ENCODE measurements around the gene CFAP206. TPM values are rescaled to one million over a fixed set of nuclear protein-coding genes. Genes with fewer than 3 reads are reported as not detected.

CFAP206 gene
- total and polyA plus RNA-seq, 7 experiments from 2014 or later = not detected

DNA sequence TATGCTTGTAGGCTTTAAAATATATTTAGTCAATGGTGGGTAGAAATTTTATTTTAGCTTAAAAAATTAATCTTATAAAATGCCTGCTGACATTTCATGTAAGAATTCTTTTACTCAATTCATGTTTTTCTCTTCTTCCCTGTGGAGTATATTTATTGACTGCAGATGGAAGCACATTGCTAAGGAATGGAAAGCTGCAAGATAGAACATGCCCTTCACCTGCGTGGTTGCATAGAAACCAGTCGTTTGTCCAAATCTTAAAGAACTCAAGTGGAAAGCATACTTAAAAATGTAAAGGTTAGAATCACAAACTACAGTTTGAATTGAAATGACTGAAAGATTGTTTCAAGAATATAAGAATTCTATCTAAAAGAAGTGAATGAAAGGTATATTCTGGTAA lies 32.5 kb upstream of the CFAP206 start:
- Mint-ChIP-seq H3K27me3 (no peaks in the 10 kb centered on the region), H3K36me3 (peaks cover 0 to 19% (median 11%) of the 10 kb centered on the region in 5 donors), H3K27ac (no peak overlapping the region), H3K4me3 (no peak overlapping the region), H3K4me1 (peaks cover 0 to 3% (median 0%) of the 10 kb centered on the region in 7 donors), H3K9me3 (peaks cover 0 to 1% (median 0%) of the 10 kb centered on the region in 11 donors)
- ChIA-PET CTCF (no interaction called here), POLR2A (no interaction called here)
- Histone ChIP-seq H3K4me3 (ENCODE audit: low read length) (no peak overlapping the region), H3K27ac (ENCODE audit: low read depth, low read length) (no peak overlapping the region), H3K27me3 (ENCODE audit: control insufficient read depth in 2 of 2, insufficient read depth in 2 of 2, low read length in 2 of 2) (no peaks in the 10 kb centered on the region), H3K4me1 (ENCODE audit: control insufficient read depth in 2 of 2, insufficient read depth in 2 of 2, low read length in 2 of 2) (no peaks in the 10 kb centered on the region), H3K9me3 (ENCODE audit: control insufficient read depth in 2 of 3, low read length in 3 of 3) (no peaks in the 10 kb centered on the region), H3K36me3 (ENCODE audit: control insufficient read depth in 2 of 3, insufficient read depth in 3 of 3, low read length in 3 of 3) (no peaks in the 10 kb centered on the region)
- DNase-seq (no peak), ATAC-seq (no peak)
- intact Hi-C loops (cut with micrococcal nuclease) = no loop called here

GRCh38 chr6:87376643-87377042 lies 31.1 kb upstream of the CFAP206 start:
- Mint-ChIP-seq H3K4me1 (peaks cover 0 to 3% (median 0%) of the 10 kb centered on the region in 7 donors), H3K36me3 (peaks cover 0 to 19% (median 11%) of the 10 kb centered on the region in 5 donors), H3K27ac (no peak overlapping the region), H3K9me3 (peaks cover 0 to 1% (median 0%) of the 10 kb centered on the region in 11 donors), H3K4me3 (no peak overlapping the region), H3K27me3 (no peaks in the 10 kb centered on the region)
- Histone ChIP-seq H3K27ac (ENCODE audit: low read depth, low read length) (no peak overlapping the region), H3K4me3 (ENCODE audit: low read length) (no peak overlapping the region), H3K4me1 (ENCODE audit: control insufficient read depth in 2 of 2, insufficient read depth in 2 of 2, low read length in 2 of 2) (no peaks in the 10 kb centered on the region), H3K36me3 (ENCODE audit: control insufficient read depth in 2 of 3, insufficient read depth in 3 of 3, low read length in 3 of 3) (no peaks in the 10 kb centered on the region), H3K9me3 (ENCODE audit: control insufficient read depth in 2 of 3, low read length in 3 of 3) (no peaks in the 10 kb centered on the region), H3K27me3 (ENCODE audit: control insufficient read depth in 2 of 2, insufficient read depth in 2 of 2, low read length in 2 of 2) (no peaks in the 10 kb centered on the region)
- ChIA-PET CTCF (no interaction called here), POLR2A (no interaction called here)
- intact Hi-C loops (cut with micrococcal nuclease) = no loop called here
- DNase-seq = no peak
- ATAC-seq = no peak

- no peaks in the 10 kb centered on the region for H3K27me3 ChIP-seq (ENCODE audit: control insufficient read depth in 2 of 2, insufficient read depth in 2 of 2, low read length in 2 of 2)
- POLR2A ChIA-PET = no interaction called here
- H3K36me3 ChIP-seq (ENCODE audit: control insufficient read depth in 2 of 3, insufficient read depth in 3 of 3, low read length in 3 of 3) = no peaks in the 10 kb centered on the region
- peaks cover 0 to 3% (median 0%) of the 10 kb centered on the region in 7 donors for H3K4me1 Mint-ChIP-seq
- no peak for DNase-seq
- H3K27ac ChIP-seq (ENCODE audit: low read depth, low read length) = no peak overlapping the region
- peaks cover 0 to 15% (median 7%) of the 10 kb centered on the region in 5 donors for H3K36me3 Mint-ChIP-seq
- intact Hi-C loops (cut with micrococcal nuclease) = no loop called here
- H3K4me3 ChIP-seq (ENCODE audit: low read length) = no peak overlapping the region
- H3K9me3 ChIP-seq (ENCODE audit: control insufficient read depth in 2 of 3, low read length in 3 of 3) = no peaks in the 10 kb centered on the region
- no peak overlapping the region for H3K4me3 Mint-ChIP-seq
- H3K9me3 Mint-ChIP-seq = peaks cover 0 to 1% (median 0%) of the 10 kb centered on the region in 11 donors
- H3K27ac Mint-ChIP-seq = no peak overlapping the region
- H3K4me1 ChIP-seq (ENCODE audit: control insufficient read depth in 2 of 2, insufficient read depth in 2 of 2, low read length in 2 of 2) = no peaks in the 10 kb centered on the region
- H3K27me3 Mint-ChIP-seq = no peaks in the 10 kb centered on the region
- ATAC-seq = no peak
- CTCF ChIA-PET = no interaction called here
Measured at GRCh38 chr6:87378947-87379346, 28.8 kb upstream of the CFAP206 start.

DNA sequence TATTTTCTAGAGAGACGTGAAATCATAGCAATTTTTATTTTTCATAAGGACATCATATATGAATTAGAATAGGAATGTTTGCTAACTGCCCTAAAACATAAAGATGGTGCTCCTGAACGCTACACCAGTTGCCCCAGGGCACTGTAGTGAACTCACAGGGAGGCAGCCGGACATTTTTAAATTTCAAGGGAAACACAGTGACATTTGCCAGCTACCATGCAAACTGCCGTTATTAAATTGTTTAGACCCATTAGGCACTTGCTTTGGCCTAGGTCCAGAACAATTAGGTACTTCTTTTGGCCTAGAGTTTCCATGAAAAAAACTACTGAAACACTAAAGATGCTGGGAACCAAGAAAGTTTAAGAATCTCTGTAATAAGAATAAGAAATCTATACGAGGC lies 24.9 kb upstream of the CFAP206 start:
- ATAC-seq (no peak), DNase-seq (no peak)
- Histone ChIP-seq H3K9me3 (ENCODE audit: control insufficient read depth in 2 of 3, low read length in 3 of 3) (no peaks in the 10 kb centered on the region), H3K36me3 (ENCODE audit: control insufficient read depth in 2 of 3, insufficient read depth in 3 of 3, low read length in 3 of 3) (no peaks in the 10 kb centered on the region), H3K27ac (ENCODE audit: low read depth, low read length) (no peak overlapping the region), H3K4me1 (ENCODE audit: control insufficient read depth in 2 of 2, insufficient read depth in 2 of 2, low read length in 2 of 2) (no peaks in the 10 kb centered on the region), H3K27me3 (ENCODE audit: control insufficient read depth in 2 of 2, insufficient read depth in 2 of 2, low read length in 2 of 2) (no peaks in the 10 kb centered on the region), H3K4me3 (ENCODE audit: low read length) (no peak overlapping the region)
- no peak overlapping the region for H3K4me3 Mint-ChIP-seq
- peaks cover 0 to 8% (median 4%) of the 10 kb centered on the region in 5 donors for H3K36me3 Mint-ChIP-seq
- no peak overlapping the region for H3K27ac Mint-ChIP-seq
- no peaks in the 10 kb centered on the region for H3K27me3 Mint-ChIP-seq
- CTCF ChIA-PET = no interaction called here
- no peaks in the 10 kb centered on the region for H3K9me3 Mint-ChIP-seq
- intact Hi-C loops (cut with micrococcal nuclease) = no loop called here
- POLR2A ChIA-PET = no interaction called here
- peaks cover 0 to 3% (median 0%) of the 10 kb centered on the region in 7 donors for H3K4me1 Mint-ChIP-seq

DNA sequence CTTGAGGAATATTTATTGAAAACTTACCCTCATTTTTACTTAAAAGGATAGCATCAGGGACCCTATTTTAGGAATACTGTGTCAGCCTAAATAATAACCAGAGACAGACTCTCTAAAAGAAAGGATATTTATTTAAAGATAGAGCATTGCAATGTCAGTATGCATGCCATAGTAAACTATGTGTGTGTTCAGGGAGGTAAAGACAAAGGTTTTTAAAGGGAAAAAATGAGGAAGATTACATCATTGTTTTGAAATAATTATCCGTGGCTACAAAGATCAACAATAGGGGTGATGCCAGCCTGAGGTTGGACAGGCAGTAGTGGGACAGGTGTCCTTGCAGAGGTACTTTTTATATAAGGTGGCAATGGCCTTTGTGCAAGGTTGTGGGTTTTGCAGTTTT lies 23.7 kb upstream of the CFAP206 start:
- no peak overlapping the region for H3K4me3 ChIP-seq (ENCODE audit: low read length)
- CTCF ChIA-PET = no interaction called here
- H3K27me3 ChIP-seq (ENCODE audit: control insufficient read depth in 2 of 2, insufficient read depth in 2 of 2, low read length in 2 of 2) = no peaks in the 10 kb centered on the region
- intact Hi-C loops (cut with micrococcal nuclease) = no loop called here
- peak overlapping the region in 1 of 9 donors; percentile 14 for H3K27ac Mint-ChIP-seq
- no peak overlapping the region for H3K4me3 Mint-ChIP-seq
- DNase-seq (no peak), ATAC-seq (no peak)
- H3K9me3 Mint-ChIP-seq = no peaks in the 10 kb centered on the region
- H3K36me3 Mint-ChIP-seq = peaks cover 0 to 4% (median under 1%) of the 10 kb centered on the region in 5 donors
- H3K9me3 ChIP-seq (ENCODE audit: control insufficient read depth in 2 of 3, low read length in 3 of 3) = no peaks in the 10 kb centered on the region
- H3K27me3 Mint-ChIP-seq = no peaks in the 10 kb centered on the region
- no peaks in the 10 kb centered on the region for H3K4me1 ChIP-seq (ENCODE audit: control insufficient read depth in 2 of 2, insufficient read depth in 2 of 2, low read length in 2 of 2)
- no peaks in the 10 kb centered on the region for H3K36me3 ChIP-seq (ENCODE audit: control insufficient read depth in 2 of 3, insufficient read depth in 3 of 3, low read length in 3 of 3)
- no peaks in the 10 kb centered on the region for H3K4me1 Mint-ChIP-seq
- POLR2A ChIA-PET = no interaction called here
- H3K27ac ChIP-seq (ENCODE audit: low read depth, low read length) = no peak overlapping the region

- ATAC-seq (no peak), DNase-seq (no peak)
- Histone ChIP-seq H3K27ac (ENCODE audit: low read depth, low read length) (no peak overlapping the region), H3K36me3 (ENCODE audit: control insufficient read depth in 2 of 3, insufficient read depth in 3 of 3, low read length in 3 of 3) (no peaks in the 10 kb centered on the region), H3K4me3 (ENCODE audit: low read length) (no peak overlapping the region), H3K4me1 (ENCODE audit: control insufficient read depth in 2 of 2, insufficient read depth in 2 of 2, low read length in 2 of 2) (no peaks in the 10 kb centered on the region), H3K27me3 (ENCODE audit: control insufficient read depth in 2 of 2, insufficient read depth in 2 of 2, low read length in 2 of 2) (no peaks in the 10 kb centered on the region), H3K9me3 (ENCODE audit: control insufficient read depth in 2 of 3, low read length in 3 of 3) (no peaks in the 10 kb centered on the region)
- peaks cover 0 to 4% (median 0%) of the 10 kb centered on the region in 5 donors for H3K36me3 Mint-ChIP-seq
- H3K9me3 Mint-ChIP-seq = no peaks in the 10 kb centered on the region
- no peaks in the 10 kb centered on the region for H3K27me3 Mint-ChIP-seq
- intact Hi-C loops (cut with micrococcal nuclease) = no loop called here
- no peak overlapping the region for H3K4me3 Mint-ChIP-seq
- ChIA-PET CTCF (interaction anchor here (0.8 kb wide), 1 partner anchor 9 kb away, joined by 4 read pairs; no protein-coding TSS in a partner anchor), POLR2A (no interaction called here)
- H3K27ac Mint-ChIP-seq = no peak overlapping the region
- H3K4me1 Mint-ChIP-seq = no peaks in the 10 kb centered on the region
Measured at GRCh38 chr6:87384449-87384848, 23.3 kb upstream of the CFAP206 start.

- Mint-ChIP-seq H3K27ac (peak overlapping the region in 1 of 9 donors; percentile 55), H3K9me3 (no peaks in the 10 kb centered on the region), H3K27me3 (no peaks in the 10 kb centered on the region), H3K36me3 (no peaks in the 10 kb centered on the region), H3K4me3 (no peak overlapping the region), H3K4me1 (peaks cover 0 to 3% (median 0%) of the 10 kb centered on the region in 7 donors)
- DNase-seq (no peak), ATAC-seq (no peak)
- Histone ChIP-seq H3K4me3 (ENCODE audit: low read length) (no peak overlapping the region), H3K4me1 (ENCODE audit: control insufficient read depth in 2 of 2, insufficient read depth in 2 of 2, low read length in 2 of 2) (no peaks in the 10 kb centered on the region), H3K27ac (ENCODE audit: low read depth, low read length) (no peak overlapping the region), H3K27me3 (ENCODE audit: control insufficient read depth in 2 of 2, insufficient read depth in 2 of 2, low read length in 2 of 2) (no peaks in the 10 kb centered on the region), H3K9me3 (ENCODE audit: control insufficient read depth in 2 of 3, low read length in 3 of 3) (no peaks in the 10 kb centered on the region), H3K36me3 (ENCODE audit: control insufficient read depth in 2 of 3, insufficient read depth in 3 of 3, low read length in 3 of 3) (no peaks in the 10 kb centered on the region)
- ChIA-PET CTCF (no interaction called here), POLR2A (no interaction called here)
- intact Hi-C loops (cut with micrococcal nuclease) = loop anchor here (5.0 to 10.0 kb wide), 4 partner anchors 311 to 773 kb away; partner anchors contain the start of genes AKIRIN2 (in 1 of the 2) and CNR1 (in 1 of the 2)
Measured at GRCh38 chr6:87391334-87391733, 16.4 kb upstream of the CFAP206 start.

Data from naive thymus-derived CD4-positive, alpha-beta T cell (primary cell).